H9 (cell line): ENCODE measurements around the gene CYTH4. TPM values are rescaled to one million over a fixed set of nuclear protein-coding genes. Genes with fewer than 3 reads are reported as not detected.

Experiments
- DNase-seq: peaks from one replicate; pipeline ENCODE4 v3.0.0-alpha.2; 2017
- H2AFZ ChIP-seq: one replicate; pipeline ENCODE4 v1.6.1; 2013; ENCODE audit warnings: mild to moderate bottlenecking, low read length, control low read depth, moderate library complexity
- H2AK5ac ChIP-seq: 2 replicates; pipeline ENCODE4 v1.6.1; 2013; ENCODE audit warnings: low read length, control low read depth, mixed read lengths; ENCODE audit not compliant: insufficient read length
- H2BK120ac ChIP-seq: one replicate; pipeline ENCODE4 v1.6.1; 2013; ENCODE audit warnings: low read depth, mild to moderate bottlenecking, low read length, control low read depth, inconsistent platforms; ENCODE audit not compliant: poor library complexity, severe bottlenecking
- H2BK12ac ChIP-seq: 2 replicates; pipeline ENCODE4 v1.6.1; 2013; ENCODE audit warnings: low read length, control low read depth, mixed read lengths, low read depth; ENCODE audit not compliant: insufficient read length
- H2BK15ac ChIP-seq: 2 replicates; pipeline ENCODE4 v1.6.1; 2013; ENCODE audit warnings: low read depth, low read length, control low read depth
- H2BK20ac ChIP-seq: one replicate; pipeline ENCODE4 v1.6.1; 2013; ENCODE audit warnings: low read depth, mild to moderate bottlenecking, low read length, control low read depth, inconsistent platforms; ENCODE audit not compliant: poor library complexity, severe bottlenecking
- H2BK5ac ChIP-seq: 2 replicates; pipeline ENCODE4 v1.6.1; 2013; ENCODE audit warnings: low read length, control low read depth, mixed read lengths; ENCODE audit not compliant: insufficient read length
- H3K14ac ChIP-seq: 2 replicates; pipeline ENCODE4 v1.6.1; 2013; ENCODE audit warnings: low read length, control low read depth; ENCODE audit not compliant: insufficient read depth
- H3K18ac ChIP-seq: 2 replicates; pipeline ENCODE4 v1.6.1; 2013; ENCODE audit warnings: low read depth, mild to moderate bottlenecking, mixed read lengths, low read length, control low read depth; ENCODE audit not compliant: insufficient read length
- H3K23ac ChIP-seq: 2 replicates; pipeline ENCODE4 v1.6.1; 2013; ENCODE audit warnings: low read length, control low read depth, mixed read lengths, low read depth; ENCODE audit not compliant: insufficient read length
- H3K23me2 ChIP-seq: 2 replicates; pipeline ENCODE4 v1.6.1; 2013; ENCODE audit warnings: low read depth, mild to moderate bottlenecking, mixed read lengths, low read length, control low read depth; ENCODE audit not compliant: insufficient read length, poor library complexity, severe bottlenecking
- H3K27ac ChIP-seq: 2 replicates; pipeline ENCODE4 v1.5.1; 2013; ENCODE audit warnings: low read length, control low read depth, mixed read lengths, low read depth; ENCODE audit not compliant: insufficient read length
- H3K27me3 ChIP-seq: 2 replicates; pipeline ENCODE4 v1.6.1; 2013; ENCODE audit warnings: low read length, control low read depth, inconsistent platforms; ENCODE audit not compliant: insufficient read depth
- H3K4ac ChIP-seq: 2 replicates; pipeline ENCODE4 v1.6.1; 2013; ENCODE audit warnings: low read depth, mild to moderate bottlenecking, control low read depth, inconsistent platforms, low read length, moderate library complexity
- H3K4me1 ChIP-seq: 2 replicates; pipeline ENCODE4 v1.6.1; 2013; ENCODE audit warnings: low read length, control low read depth, inconsistent platforms; ENCODE audit not compliant: insufficient read depth
- H3K4me2 ChIP-seq: 2 replicates; pipeline ENCODE4 v1.6.1; 2013; ENCODE audit warnings: low read length, control low read depth, mixed read lengths; ENCODE audit not compliant: insufficient read length, insufficient read depth
- H3K56ac ChIP-seq: 2 replicates; pipeline ENCODE4 v1.6.1; 2013; ENCODE audit warnings: low read depth, mild to moderate bottlenecking, mixed read lengths, low read length, control low read depth; ENCODE audit not compliant: insufficient read length
- H3K79me1 ChIP-seq: 2 replicates; pipeline ENCODE4 v1.6.1; 2013; ENCODE audit warnings: low read depth, mild to moderate bottlenecking, moderate library complexity, low read length, control low read depth, inconsistent platforms; ENCODE audit not compliant: insufficient read depth, poor library complexity, severe bottlenecking
- H3K79me2 ChIP-seq: 2 replicates; pipeline ENCODE4 v1.6.1; 2013; ENCODE audit warnings: low read length, control low read depth, inconsistent platforms; ENCODE audit not compliant: insufficient read depth
- H3K9ac ChIP-seq: 2 replicates; pipeline ENCODE4 v1.6.1; 2013; ENCODE audit warnings: low read length, control low read depth, mixed read lengths; ENCODE audit not compliant: insufficient read length; ENCODE audit errors: extremely low read depth
- H3K9me3 ChIP-seq: one replicate; pipeline ENCODE4 v1.6.1; 2013; ENCODE audit warnings: low read depth, low read length, inconsistent platforms; ENCODE audit not compliant: control insufficient read depth
- H3T11ph ChIP-seq: one replicate; pipeline ENCODE4 v1.6.1; 2013; ENCODE audit warnings: mild to moderate bottlenecking, low read length, control low read depth, inconsistent platforms
- H4K20me1 ChIP-seq: one replicate; pipeline ENCODE4 v1.6.1; 2013; ENCODE audit not compliant: control insufficient read depth, insufficient read length, insufficient read depth
- H4K5ac ChIP-seq: 2 replicates; pipeline ENCODE4 v1.6.1; 2013; ENCODE audit warnings: low read depth, mild to moderate bottlenecking, mixed read lengths, low read length, control low read depth; ENCODE audit not compliant: insufficient read length
- H4K8ac ChIP-seq: replicated peaks from 2 replicates; pipeline ENCODE4 v1.6.1; 2013; ENCODE audit warnings: low read length, control low read depth, mixed read lengths, low read depth; ENCODE audit not compliant: insufficient read length
- H4K91ac ChIP-seq: 2 replicates; pipeline ENCODE4 v1.6.1; 2013; ENCODE audit warnings: low read depth, mild to moderate bottlenecking, moderate library complexity, mixed read lengths, low read length, control low read depth; ENCODE audit not compliant: insufficient read length
- H3K27ac Mint-ChIP-seq, 3 experiments: 2 replicates in 2 of 3; 3 replicates in 1 of 3; pipeline ENCODE4 v1.8.0; 2020 to 2021; ENCODE audit warnings: mixed read lengths in 3 of 3, mild to moderate bottlenecking in 1 of 3, moderate library complexity in 1 of 3
- H3K27me3 Mint-ChIP-seq: 2 replicates; pipeline ENCODE4 v1.8.0; 2021; ENCODE audit warnings: low read depth, mild to moderate bottlenecking, moderate library complexity, mixed read lengths
- H3K36me3 Mint-ChIP-seq, 3 experiments: 2 replicates in 2 of 3; 3 replicates in 1 of 3; pipeline ENCODE4 v1.8.0; 2020 to 2021; ENCODE audit warnings: low read depth in 3 of 3, mixed read lengths in 3 of 3; ENCODE audit not compliant: insufficient read depth in 1 of 3
- H3K4me1 Mint-ChIP-seq, 2 experiments: 2 replicates each; pipeline ENCODE4 v1.8.0; 2020; ENCODE audit warnings: mixed read lengths in 2 of 2
- H3K4me3 Mint-ChIP-seq, 2 experiments: 2 replicates in 1 of 2; 3 replicates in 1 of 2; pipeline ENCODE4 v1.8.0; 2020 to 2021; ENCODE audit warnings: mild to moderate bottlenecking in 2 of 2, mixed read lengths in 2 of 2, moderate library complexity in 1 of 2
- H3K9me3 Mint-ChIP-seq, 2 experiments: 2 replicates in 1 of 2; 3 replicates in 1 of 2; pipeline ENCODE4 v1.8.0; 2020; ENCODE audit warnings: mild to moderate bottlenecking in 2 of 2, mixed read lengths in 2 of 2, moderate library complexity in 1 of 2
- CTCF ChIP-seq: fragments of 200-600 bp; sonication (generic); conservative IDR thresholded peaks from 3 replicates; pipeline ENCODE4 v1.8.0; 2021; ENCODE audit warnings: antibody characterized with exemption, mild to moderate bottlenecking
- WGBS: extraction: QIAGEN DNeasy Blood & Tissue Kit; methylation state at CpG from one replicate; pipeline ENCODE4 v1.1.7; 2013; ENCODE audit warnings: missing lambda C conversion rate, low lambda C conversion rate, mixed read lengths; ENCODE audit not compliant: insufficient read length; ENCODE audit errors: extremely low coverage; 5-methylcytosine and 5-hydroxymethylcytosine counted together
- total RNA-seq: library from RNA; stranded (reverse); gene quantifications from 2 replicates; pipeline ENCODE4 v1.2.1, GENCODE V29; 2021

CYTH4 gene
- total RNA-seq, 1 experiment from 2014 or later, result not detected

GRCh38 chr22:37311761-37312312, 29.5 kb downstream of the CYTH4 start:
- Mint-ChIP-seq H3K27me3 (peaks cover 19% of the 10 kb centered on the region), H3K36me3 (no peaks in the 10 kb centered on the region), H3K27ac (no peak overlapping the region), H3K4me3 (no peak overlapping the region), H3K9me3 (peaks cover 0 to 5% of the 10 kb centered on the region in 2 experiments; a peak in 2 of 5 replicates), H3K4me1 (peaks cover 32 to 42% of the 10 kb centered on the region in 2 experiments)
- Histone ChIP-seq H3K23me2 (no peaks in the 10 kb centered on the region), H2BK15ac (no peak overlapping the region), H3K9me3 (no peaks in the 10 kb centered on the region), H3K79me1 (no peaks in the 10 kb centered on the region), H3K18ac (no peak overlapping the region), H3K79me2 (no peaks in the 10 kb centered on the region), H4K91ac (no peak overlapping the region), H3K27me3 (no peaks in the 10 kb centered on the region), H2AFZ (no peak overlapping the region), H3K9ac (no peak overlapping the region), H4K20me1 (no peaks in the 10 kb centered on the region), H4K8ac (no peak overlapping the region), H2BK120ac (no peak overlapping the region), H3K23ac (no peak overlapping the region), H3K4me1 (no peaks in the 10 kb centered on the region; the same call in 1 of the 2 replicates), H3K4me2 (no peak overlapping the region), H2BK12ac (no peak overlapping the region), H3K27ac (no peak overlapping the region), H3T11ph (no peak overlapping the region), H2BK20ac (no peak overlapping the region), H3K56ac (no peak overlapping the region), H4K5ac (no peak overlapping the region), H3K14ac (no peak overlapping the region), H2AK5ac (no peak overlapping the region), H2BK5ac (no peak overlapping the region), H3K4ac (no peak overlapping the region)
- no peak for TF ChIP-seq CTCF
- no peak for DNase-seq
- WGBS, result no CpG with 5 or more reads among the region's 19 CpGs
